ENCODE measurements around the gene MYO5C. TPM values are rescaled to one million over a fixed set of nuclear protein-coding genes. Genes with fewer than 3 reads are reported as not detected.

The MYO5C gene
- total and polyA plus RNA-seq, 2 of the 4 experiments (the other 2 are of a cell fraction), result under 0.01 to 0.03 TPM

DNA sequence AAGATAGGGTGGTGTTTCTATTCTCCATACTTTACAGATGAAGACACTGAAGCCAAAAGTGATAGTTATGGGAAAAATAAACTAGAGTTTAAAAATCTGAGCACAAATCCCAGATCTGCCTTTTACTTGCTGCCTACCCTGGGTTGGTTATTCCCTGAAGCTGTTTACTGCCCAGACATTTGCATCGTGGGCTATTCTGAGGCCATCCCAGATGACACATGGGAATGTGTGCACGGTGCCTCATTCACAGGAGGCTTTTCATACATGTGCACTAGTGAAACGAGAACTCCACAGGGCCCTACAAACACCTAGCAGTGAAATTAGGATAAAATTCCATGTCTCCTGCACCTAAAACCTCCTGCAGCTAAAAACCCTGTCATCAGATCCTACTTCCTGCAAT, 17.5 kb downstream of the MYO5C start:
- Histone ChIP-seq H3K23ac (ENCODE audit: low read depth, low read length) (no peak overlapping the region), H3K4ac (ENCODE audit: low read depth, low read length) (no peak overlapping the region), H2BK120ac (ENCODE audit: low read depth, low read length) (no peak overlapping the region), H3K9ac (ENCODE audit: low read depth, low read length) (no peak overlapping the region), H3K4me3 (ENCODE audit: insufficient read depth, low read depth, low read length) (no peak overlapping the region), H3K27ac (ENCODE audit: insufficient read depth, low read length) (no peak overlapping the region), H2AFZ (replicated peaks; ENCODE audit: low read length, poor library complexity) (no peak overlapping the region), H3K9me3 (ENCODE audit: control insufficient read depth, insufficient read depth, low read length) (no peaks in the 10 kb centered on the region), H3K56ac (ENCODE audit: extremely low read depth, insufficient read depth, low read length) (no peak overlapping the region), H2BK15ac (ENCODE audit: low read depth, low read length) (no peak overlapping the region), H4K8ac (ENCODE audit: low read depth in 2 of 2, low read length in 2 of 2) (no peak overlapping the region), H3K18ac (ENCODE audit: low read depth, low read length) (no peak overlapping the region), H3K9me1 (ENCODE audit: insufficient read depth, low read length) (no peaks in the 10 kb centered on the region; the same call in 1 of the 2 replicates), H4K5ac (ENCODE audit: low read depth, low read length) (no peak overlapping the region), H4K20me1 (ENCODE audit: insufficient read depth, low read length) (no peaks in the 10 kb centered on the region), H3K4me1 (ENCODE audit: control insufficient read depth, insufficient read depth, low read length) (no peaks in the 10 kb centered on the region), H3K4me2 (ENCODE audit: low read depth, low read length) (no peak overlapping the region), H2BK5ac (ENCODE audit: low read depth, low read length, poor library complexity, severe bottlenecking) (no peak overlapping the region), H2AK9ac (replicated peaks; ENCODE audit: low read depth, low read length, poor library complexity) (no peak overlapping the region), H3K27me3 (ENCODE audit: control insufficient read depth, insufficient read depth, low read length) (peaks cover 64% of the 10 kb centered on the region), H4K91ac (ENCODE audit: insufficient read depth, low read depth, low read length) (no peak overlapping the region), H3K36me3 (ENCODE audit: control insufficient read depth, insufficient read depth, low read length) (no peaks in the 10 kb centered on the region), H2AK5ac (ENCODE audit: low read depth, low read length) (no peak overlapping the region), H3K79me1 (ENCODE audit: low read depth in 1 of 2, low read length in 2 of 2) (no peaks in the 10 kb centered on the region), H3K14ac (replicated peaks; ENCODE audit: low read depth, low read length) (no peak overlapping the region), H2BK20ac (ENCODE audit: low read depth, low read length) (no peak overlapping the region)
- TF ChIP-seq MAZ (IDR thresholded peaks at IDR 0.05; ENCODE audit: borderline replicate concordance, low read depth, low read length), result no peak
- no peak for TF ChIP-seq CHD1 (IDR thresholded peaks at IDR 0.05; ENCODE audit: low read depth, low read length)
- TF ChIP-seq, protein P1, sequence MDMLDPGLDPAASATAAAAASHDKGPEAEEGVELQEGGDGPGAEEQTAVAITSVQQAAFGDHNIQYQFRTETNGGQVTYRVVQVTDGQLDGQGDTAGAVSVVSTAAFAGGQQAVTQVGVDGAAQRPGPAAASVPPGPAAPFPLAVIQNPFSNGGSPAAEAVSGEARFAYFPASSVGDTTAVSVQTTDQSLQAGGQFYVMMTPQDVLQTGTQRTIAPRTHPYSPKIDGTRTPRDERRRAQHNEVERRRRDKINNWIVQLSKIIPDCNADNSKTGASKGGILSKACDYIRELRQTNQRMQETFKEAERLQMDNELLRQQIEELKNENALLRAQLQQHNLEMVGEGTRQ (IDR thresholded peaks at IDR 0.05; ENCODE audit: low read depth, low read length), result no peak
- TF ChIP-seq RFX5 (IDR thresholded peaks at IDR 0.05; ENCODE audit: low read depth, low read length), result no peak
- no peak for TF ChIP-seq BHLHE40 (IDR thresholded peaks at IDR 0.05; ENCODE audit: low read depth, low read length)
- no peak for TF ChIP-seq MAFK (IDR thresholded peaks at IDR 0.05; ENCODE audit: low read depth, low read length)
- ChIA-PET CTCF (no interaction called here), POLR2A (ENCODE audit: unreplicated experiment) (no interaction called here)
- dilution Hi-C loops (cut with HindIII; ENCODE audit: low sequenced_read_pairs, unreplicated experiment) (no loop called here), intact Hi-C loops (cut with micrococcal nuclease) (no loop called here), in situ Hi-C loops (cut with MboI; ENCODE audit: low sequenced_read_pairs) (no loop called here)
- no peak for DNase-seq
- BruUV-seq (replicated peaks), result no TSS peak
- WGBS, 2 experiments (ENCODE audit: extremely low coverage in 2 of 2, insufficient read length in 1 of 2), result 50% methylated on average over 2 of the region's 3 CpGs; no CpG with 5 or more reads in 1 of the 2 experiments
- no peak for ATAC-seq (ENCODE audit: low read depth)
